ENCODE results near the gene TBCE.
"Not testable (repeated sequence)": the region's sequence is repeated elsewhere in the genome, so short reads cannot be mapped to it uniquely, and the experiment has no call there.

TBCE gene

GRCh38 chr1:235351898-235352297 is 15.3 kb upstream of the TBCE start:
- DNase-seq = no peak

GRCh38 chr1:235357485-235358373 is 9.5 kb upstream of the TBCE start:
- no peak for DNase-seq

GRCh38 chr1:235358899-235359298 is 8.3 kb upstream of the TBCE start:
- DNase-seq = no peak

- not testable (repeated sequence) for DNase-seq
Observed at GRCh38 chr1:235364189-235364588, 3.0 kb upstream of the TBCE start.

GRCh38 chr1:235366286-235366685 is 941 bp upstream of the TBCE start:
- no peak for DNase-seq

- DNase-seq = no peak
Observed at GRCh38 chr1:235368428-235368827, 1.2 kb downstream of the TBCE start.

GRCh38 chr1:235369802-235370201 is 2.6 kb downstream of the TBCE start:
- no peak for DNase-seq

- no peak for DNase-seq
Observed at GRCh38 chr1:235375919-235376605, 8.8 kb downstream of the TBCE start.

- DNase-seq = not testable (repeated sequence)
Observed at GRCh38 chr1:235378134-235378735, 11.0 kb downstream of the TBCE start.

- not testable (repeated sequence) for DNase-seq
Observed at GRCh38 chr1:235381955-235382739, 14.9 kb downstream of the TBCE start.

- not testable (repeated sequence) for DNase-seq
Observed at GRCh38 chr1:235385633-235386032, 18.4 kb downstream of the TBCE start.

- DNase-seq = no peak
Observed at GRCh38 chr1:235391874-235392273, 24.6 kb downstream of the TBCE start.

- no peak for DNase-seq
Observed at GRCh38 chr1:235397733-235398132, 30.5 kb downstream of the TBCE start.

GRCh38 chr1:235399661-235400060 is 32.4 kb downstream of the TBCE start:
- no peak for DNase-seq

- no peak for DNase-seq
Observed at GRCh38 chr1:235401251-235401650, 34.0 kb downstream of the TBCE start.

- DNase-seq = no peak
Observed at GRCh38 chr1:235402457-235403200, 35.4 kb downstream of the TBCE start.

GRCh38 chr1:235403593-235403992 is 36.4 kb downstream of the TBCE start:
- no peak for DNase-seq

- no peak for DNase-seq
Observed at GRCh38 chr1:235404190-235404589, 37.0 kb downstream of the TBCE start.

GRCh38 chr1:235407419-235407818 is 40.2 kb downstream of the TBCE start:
- no peak for DNase-seq

- no peak for DNase-seq
Observed at GRCh38 chr1:235408503-235408960, 41.3 kb downstream of the TBCE start.

- no peak for DNase-seq
Observed at GRCh38 chr1:235409042-235409820, 42.0 kb downstream of the TBCE start.

Measured in effector CD8-positive, alpha-beta T cell (primary cell).